IPS-NIHi11 (cell line): ENCODE measurements around the gene ITPR2.
"Not testable (repeated sequence)": the region's sequence is repeated elsewhere in the genome, so short reads cannot be mapped to it uniquely, and the experiment has no call there.

ENCODE experiments used
- DNase-seq: peaks from one replicate; pipeline ENCODE4 v3.0.0; 2012; ENCODE audit warnings: mixed read lengths, low spot score

The ITPR2 gene

GRCh38 chr12:26668230-26668629, 164.8 kb downstream of the ITPR2 start:
- DNase-seq, result no peak

GRCh38 chr12:26666286-26666685, 166.7 kb downstream of the ITPR2 start:
- DNase-seq, result no peak

- no peak for DNase-seq
Measured at GRCh38 chr12:26661399-26661798, 171.6 kb downstream of the ITPR2 start.

- no peak for DNase-seq
Measured at GRCh38 chr12:26659930-26660329, 173.1 kb downstream of the ITPR2 start.

GRCh38 chr12:26658991-26659390, 174.0 kb downstream of the ITPR2 start:
- no peak for DNase-seq

- DNase-seq, result no peak
Measured at GRCh38 chr12:26654623-26655022, 178.4 kb downstream of the ITPR2 start.

GRCh38 chr12:26651566-26652188, 181.3 kb downstream of the ITPR2 start:
- DNase-seq, result peak; percentile 78

- DNase-seq, result no peak
Measured at GRCh38 chr12:26651036-26651435, 182.0 kb downstream of the ITPR2 start.

GRCh38 chr12:26648999-26649398, 184.0 kb downstream of the ITPR2 start:
- no peak for DNase-seq

- peak; percentile 16 for DNase-seq
Measured at GRCh38 chr12:26648584-26648983, 184.4 kb downstream of the ITPR2 start.

GRCh38 chr12:26648066-26648465, 184.9 kb downstream of the ITPR2 start:
- no peak for DNase-seq

GRCh38 chr12:26647088-26647487, 185.9 kb downstream of the ITPR2 start:
- no peak for DNase-seq

- DNase-seq, result no peak
Measured at GRCh38 chr12:26646571-26646970, 186.4 kb downstream of the ITPR2 start.

GRCh38 chr12:26644376-26644775, 188.6 kb downstream of the ITPR2 start:
- not testable (repeated sequence) for DNase-seq

- peak; percentile 30 for DNase-seq
Measured at GRCh38 chr12:26643532-26644315, 189.3 kb downstream of the ITPR2 start.

- no peak for DNase-seq
Measured at GRCh38 chr12:26642361-26642760, 190.6 kb downstream of the ITPR2 start.

GRCh38 chr12:26636710-26637328, 196.2 kb downstream of the ITPR2 start:
- peak; percentile 14 for DNase-seq

GRCh38 chr12:26633591-26634210, 199.3 kb downstream of the ITPR2 start:
- DNase-seq, result no peak

GRCh38 chr12:26632756-26633155, 200.2 kb downstream of the ITPR2 start:
- DNase-seq, result no peak

- no peak for DNase-seq
Measured at GRCh38 chr12:26631846-26632245, 201.1 kb downstream of the ITPR2 start.

GRCh38 chr12:26630546-26631027, 202.4 kb downstream of the ITPR2 start:
- no peak for DNase-seq

- DNase-seq, result no peak
Measured at GRCh38 chr12:26629864-26630263, 203.1 kb downstream of the ITPR2 start.

- no peak for DNase-seq
Measured at GRCh38 chr12:26628234-26628633, 204.8 kb downstream of the ITPR2 start.
